ENCODE data around the gene MSI2. TPM values are rescaled to one million over a fixed set of nuclear protein-coding genes. Genes with fewer than 3 reads are reported as not detected.

MSI2 gene
- total and polyA plus RNA-seq, 7 donors = 37.6 to 133 (median 87.1) TPM

DNA sequence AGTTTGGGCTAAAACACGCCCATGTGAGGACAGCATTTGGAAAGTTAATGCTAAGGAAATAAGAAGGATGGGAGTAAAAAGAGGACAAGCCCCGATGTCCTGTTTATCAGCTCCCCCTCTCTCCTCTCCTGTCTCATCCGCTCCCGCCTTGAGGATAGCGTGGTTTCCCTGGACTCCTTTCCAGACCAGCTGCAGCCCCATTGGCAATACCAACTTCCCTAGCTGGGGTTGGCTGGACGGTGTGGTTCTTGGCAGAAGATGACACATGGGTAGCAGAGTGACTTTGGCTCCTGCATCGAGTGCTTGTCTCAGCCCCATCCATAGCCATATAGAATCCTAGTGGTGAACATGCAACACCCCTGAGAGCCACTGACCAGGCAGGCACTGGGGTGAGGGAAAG lies 302.9 kb downstream of the MSI2 start:
- Histone ChIP-seq H3K36me3 (ENCODE audit: insufficient read depth in 1 of 2, low read depth in 1 of 2) (no peaks in the 10 kb centered on the region), H3K9me3 (no peaks in the 10 kb centered on the region), H3K4me1 (peaks cover 28% of the 10 kb centered on the region), H3K27ac (no peak overlapping the region), H3K4me3 (no peak overlapping the region), H3K27me3 (ENCODE audit: insufficient read depth in 3 of 3, low read length in 2 of 3) (no peaks in the 10 kb centered on the region)
- ATAC-seq = no peak
- intact Hi-C loops (cut with DNase I) = no loop called here
- WGBS, 3 donors = 66 to 81% (median 73%) methylated on average over 7 of the region's 7 CpGs
- TF ChIP-seq, protein P1, sequence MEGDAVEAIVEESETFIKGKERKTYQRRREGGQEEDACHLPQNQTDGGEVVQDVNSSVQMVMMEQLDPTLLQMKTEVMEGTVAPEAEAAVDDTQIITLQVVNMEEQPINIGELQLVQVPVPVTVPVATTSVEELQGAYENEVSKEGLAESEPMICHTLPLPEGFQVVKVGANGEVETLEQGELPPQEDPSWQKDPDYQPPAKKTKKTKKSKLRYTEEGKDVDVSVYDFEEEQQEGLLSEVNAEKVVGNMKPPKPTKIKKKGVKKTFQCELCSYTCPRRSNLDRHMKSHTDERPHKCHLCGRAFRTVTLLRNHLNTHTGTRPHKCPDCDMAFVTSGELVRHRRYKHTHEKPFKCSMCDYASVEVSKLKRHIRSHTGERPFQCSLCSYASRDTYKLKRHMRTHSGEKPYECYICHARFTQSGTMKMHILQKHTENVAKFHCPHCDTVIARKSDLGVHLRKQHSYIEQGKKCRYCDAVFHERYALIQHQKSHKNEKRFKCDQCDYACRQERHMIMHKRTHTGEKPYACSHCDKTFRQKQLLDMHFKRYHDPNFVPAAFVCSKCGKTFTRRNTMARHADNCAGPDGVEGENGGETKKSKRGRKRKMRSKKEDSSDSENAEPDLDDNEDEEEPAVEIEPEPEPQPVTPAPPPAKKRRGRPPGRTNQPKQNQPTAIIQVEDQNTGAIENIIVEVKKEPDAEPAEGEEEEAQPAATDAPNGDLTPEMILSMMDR (IDR thresholded peaks at IDR 0.05) = no peak
- DNase-seq = no peak

- DNase-seq (no peak), ATAC-seq (no peak)
- 83 to 91% (median 84%) methylated on average over 14 of the region's 14 CpGs for WGBS, 3 donors
- H3K9me3 ChIP-seq = no peaks in the 10 kb centered on the region
- TF ChIP-seq, protein P1 (IDR thresholded peaks at IDR 0.05) = no peak
- peaks cover 23% of the 10 kb centered on the region for H3K4me1 ChIP-seq
- no peak overlapping the region for H3K27ac ChIP-seq
- H3K27me3 ChIP-seq (ENCODE audit: insufficient read depth in 3 of 3, low read length in 2 of 3) = no peaks in the 10 kb centered on the region
- H3K4me3 ChIP-seq = no peak overlapping the region
- no peaks in the 10 kb centered on the region for H3K36me3 ChIP-seq (ENCODE audit: insufficient read depth in 1 of 2, low read depth in 1 of 2)
- intact Hi-C loops (cut with DNase I) = no loop called here
Observed at GRCh38 chr17:57559634-57560318, 303.5 kb downstream of the MSI2 start.

DNA sequence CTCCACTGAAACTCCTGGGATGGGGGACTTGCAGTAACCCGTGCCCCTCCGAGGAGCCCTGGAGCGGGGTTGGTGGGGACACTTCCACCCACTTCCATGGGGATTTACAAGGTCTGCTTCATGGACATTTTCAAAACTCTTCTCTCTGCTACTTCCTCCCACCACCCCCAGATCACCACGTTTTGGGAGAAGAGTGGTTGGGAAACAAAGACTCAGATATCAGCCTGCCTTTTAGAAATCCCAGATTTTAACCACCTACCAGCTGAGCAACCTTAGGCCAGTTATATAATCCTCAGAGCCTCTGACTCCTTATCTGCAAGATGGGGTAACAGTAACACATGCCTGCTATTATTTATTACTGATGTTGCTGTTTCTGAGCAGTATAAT lies 304.0 kb downstream of the MSI2 start:
- Histone ChIP-seq H3K27ac (no peak overlapping the region), H3K36me3 (ENCODE audit: insufficient read depth in 1 of 2, low read depth in 1 of 2) (no peaks in the 10 kb centered on the region), H3K4me1 (peaks cover 17% of the 10 kb centered on the region), H3K9me3 (no peaks in the 10 kb centered on the region), H3K27me3 (ENCODE audit: insufficient read depth in 3 of 3, low read length in 2 of 3) (no peaks in the 10 kb centered on the region), H3K4me3 (no peak overlapping the region)
- 79 to 82% (median 82%) methylated on average over 4 of the region's 4 CpGs for WGBS, 3 donors
- ATAC-seq (no peak), DNase-seq (no peak)
- TF ChIP-seq, protein P1 (IDR thresholded peaks at IDR 0.05) = no peak
- intact Hi-C loops (cut with DNase I) = no loop called here

DNA sequence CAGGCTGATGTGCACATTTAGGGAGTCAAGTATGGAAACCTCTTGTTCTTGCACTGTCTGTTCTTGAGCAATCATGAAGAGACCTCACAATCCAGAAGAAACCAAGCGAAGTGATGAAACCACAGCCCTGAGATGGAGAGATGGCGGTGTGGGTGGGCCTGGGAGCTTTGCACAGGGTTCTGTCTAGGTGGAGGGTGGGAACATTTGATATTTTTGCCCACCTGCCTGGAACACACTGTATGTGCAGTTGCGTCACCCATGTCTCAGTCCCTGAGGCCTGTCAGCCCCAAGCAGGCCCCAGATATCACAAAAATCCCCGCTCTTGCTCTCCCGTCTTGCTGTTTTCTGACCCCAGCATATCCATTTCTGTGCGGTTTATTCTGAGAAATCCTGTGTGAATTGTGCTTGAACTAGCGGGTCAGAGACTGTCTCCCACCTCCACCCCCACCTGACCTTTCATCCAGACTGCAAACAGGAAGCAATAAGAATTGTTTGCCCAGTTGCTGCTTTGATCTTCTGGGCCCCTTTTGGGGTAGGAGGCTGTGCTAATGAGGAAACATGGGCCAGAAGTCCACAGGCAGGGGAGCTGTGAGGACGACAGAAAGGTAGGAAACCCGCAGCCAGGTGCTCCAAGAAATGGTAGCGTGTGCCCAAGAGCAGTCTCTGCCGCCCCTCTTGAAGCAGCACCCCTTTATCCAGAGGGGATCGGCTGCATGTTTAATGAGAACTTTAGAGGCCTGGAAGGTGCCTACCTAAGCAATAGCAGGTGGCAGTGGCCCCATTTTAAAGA lies 304.9 kb downstream of the MSI2 start:
- ATAC-seq = no peak
- no peak for DNase-seq
- H3K9me3 ChIP-seq = no peaks in the 10 kb centered on the region
- TF ChIP-seq, protein P1 (IDR thresholded peaks at IDR 0.05) = no peak
- 91 to 95% (median 92%) methylated on average over 12 of the region's 12 CpGs for WGBS, 3 donors
- no peaks in the 10 kb centered on the region for H3K27me3 ChIP-seq (ENCODE audit: insufficient read depth in 3 of 3, low read length in 2 of 3)
- no peak overlapping the region for H3K27ac ChIP-seq
- intact Hi-C loops (cut with DNase I) = no loop called here
- peaks cover 11% of the 10 kb centered on the region for H3K4me1 ChIP-seq
- no peak overlapping the region for H3K4me3 ChIP-seq
- no peaks in the 10 kb centered on the region for H3K36me3 ChIP-seq (ENCODE audit: insufficient read depth in 1 of 2, low read depth in 1 of 2)

All from psoas muscle (tissue), 8 donors.